Mononuclear cell (primary cell): ENCODE measurements around the gene RAB9A. TPM values are rescaled to one million over a fixed set of nuclear protein-coding genes. Genes with fewer than 3 reads are reported as not detected.
A peak's percentile ranks its signal among the peaks of the same experiment; 100 is the strongest.

Source experiments
- H3K27me3 ChIP-seq: 2 replicates; pipeline ENCODE4 v1.6.0; 2011; ENCODE audit warnings: low read length, control low read depth; ENCODE audit not compliant: insufficient read depth
- H3K4me1 ChIP-seq: 2 replicates; pipeline ENCODE4 v1.5.1; 2011; ENCODE audit warnings: mild to moderate bottlenecking, low read length, control low read depth; ENCODE audit not compliant: insufficient read depth
- H3K4me3 ChIP-seq: 2 replicates; pipeline ENCODE4 v1.5.1; 2011; ENCODE audit warnings: mild to moderate bottlenecking, low read length, moderate library complexity
- H3K9me3 ChIP-seq: 2 replicates; pipeline ENCODE4 v1.5.1; 2011; ENCODE audit warnings: low read depth, mild to moderate bottlenecking, control low read depth, low read length
- total RNA-seq: library from RNA; depleted of rRNA; stranded (reverse); fragments of >200 nt; gene quantifications from one replicate; pipeline ENCODE4 v1.2.3, GENCODE V29; 2012

Gene RAB9A
- total RNA-seq, 1 donor, result 41.3 TPM

GRCh38 chrX:13688384-13688957, 457 bp upstream of the RAB9A start:
- no peaks in the 10 kb centered on the region for H3K9me3 ChIP-seq
- H3K27me3 ChIP-seq, result no peaks in the 10 kb centered on the region
- H3K4me3 ChIP-seq, result peak overlapping the region; percentile 74
- peaks cover 38% of the 10 kb centered on the region for H3K4me1 ChIP-seq

- Histone ChIP-seq H3K9me3 (no peaks in the 10 kb centered on the region), H3K4me1 (peaks cover 51% of the 10 kb centered on the region), H3K27me3 (no peaks in the 10 kb centered on the region), H3K4me3 (peak overlapping the region; percentile 74)
Observed at GRCh38 chrX:13689741-13690211, 848 bp downstream of the RAB9A start.

- peaks cover 54% of the 10 kb centered on the region for H3K4me1 ChIP-seq
- no peak overlapping the region for H3K4me3 ChIP-seq
- no peaks in the 10 kb centered on the region for H3K9me3 ChIP-seq
- no peaks in the 10 kb centered on the region for H3K27me3 ChIP-seq
Observed at GRCh38 chrX:13690836-13691235, 1.9 kb downstream of the RAB9A start.

- Histone ChIP-seq H3K4me3 (no peak overlapping the region), H3K27me3 (no peaks in the 10 kb centered on the region), H3K4me1 (peaks cover 64% of the 10 kb centered on the region), H3K9me3 (no peaks in the 10 kb centered on the region)
Observed at GRCh38 chrX:13691841-13692371, 3.0 kb downstream of the RAB9A start.

GRCh38 chrX:13692771-13693231, 3.9 kb downstream of the RAB9A start:
- peaks cover 72% of the 10 kb centered on the region for H3K4me1 ChIP-seq
- no peaks in the 10 kb centered on the region for H3K9me3 ChIP-seq
- H3K4me3 ChIP-seq, result no peak overlapping the region
- H3K27me3 ChIP-seq, result no peaks in the 10 kb centered on the region

GRCh38 chrX:13693341-13693961, 4.5 kb downstream of the RAB9A start:
- Histone ChIP-seq H3K27me3 (no peaks in the 10 kb centered on the region), H3K4me3 (no peak overlapping the region), H3K4me1 (peaks cover 75% of the 10 kb centered on the region), H3K9me3 (no peaks in the 10 kb centered on the region)

GRCh38 chrX:13694359-13694758, 5.4 kb downstream of the RAB9A start:
- Histone ChIP-seq H3K9me3 (no peaks in the 10 kb centered on the region), H3K27me3 (no peaks in the 10 kb centered on the region), H3K4me1 (peaks cover 82% of the 10 kb centered on the region), H3K4me3 (no peak overlapping the region)

GRCh38 chrX:13694983-13695382, 6.1 kb downstream of the RAB9A start:
- Histone ChIP-seq H3K4me3 (no peak overlapping the region), H3K9me3 (no peaks in the 10 kb centered on the region), H3K4me1 (peaks cover 88% of the 10 kb centered on the region), H3K27me3 (no peaks in the 10 kb centered on the region)

- H3K9me3 ChIP-seq, result no peaks in the 10 kb centered on the region
- H3K27me3 ChIP-seq, result no peaks in the 10 kb centered on the region
- peaks cover 88% of the 10 kb centered on the region for H3K4me1 ChIP-seq
- H3K4me3 ChIP-seq, result no peak overlapping the region
Observed at GRCh38 chrX:13695601-13696115, 6.7 kb downstream of the RAB9A start.

GRCh38 chrX:13697455-13697854, 8.5 kb downstream of the RAB9A start:
- H3K4me3 ChIP-seq, result no peak overlapping the region
- H3K9me3 ChIP-seq, result no peaks in the 10 kb centered on the region
- peaks cover 82% of the 10 kb centered on the region for H3K4me1 ChIP-seq
- no peaks in the 10 kb centered on the region for H3K27me3 ChIP-seq

- H3K4me1 ChIP-seq, result peaks cover 80% of the 10 kb centered on the region
- no peaks in the 10 kb centered on the region for H3K27me3 ChIP-seq
- H3K4me3 ChIP-seq, result no peak overlapping the region
- H3K9me3 ChIP-seq, result no peaks in the 10 kb centered on the region
Observed at GRCh38 chrX:13697976-13698375, 9.0 kb downstream of the RAB9A start.

- Histone ChIP-seq H3K4me3 (no peak overlapping the region), H3K4me1 (peaks cover 75% of the 10 kb centered on the region), H3K27me3 (no peaks in the 10 kb centered on the region), H3K9me3 (no peaks in the 10 kb centered on the region)
Observed at GRCh38 chrX:13698432-13698831, 9.5 kb downstream of the RAB9A start.

GRCh38 chrX:13699183-13699826, 10.4 kb downstream of the RAB9A start:
- no peaks in the 10 kb centered on the region for H3K27me3 ChIP-seq
- peaks cover 67% of the 10 kb centered on the region for H3K4me1 ChIP-seq
- no peaks in the 10 kb centered on the region for H3K9me3 ChIP-seq
- H3K4me3 ChIP-seq, result no peak overlapping the region

GRCh38 chrX:13700380-13700779, 11.5 kb downstream of the RAB9A start:
- Histone ChIP-seq H3K4me1 (peaks cover 58% of the 10 kb centered on the region), H3K4me3 (no peak overlapping the region), H3K27me3 (no peaks in the 10 kb centered on the region), H3K9me3 (no peaks in the 10 kb centered on the region)

- H3K9me3 ChIP-seq, result no peaks in the 10 kb centered on the region
- H3K4me1 ChIP-seq, result peaks cover 41% of the 10 kb centered on the region
- H3K27me3 ChIP-seq, result no peaks in the 10 kb centered on the region
- H3K4me3 ChIP-seq, result no peak overlapping the region
Observed at GRCh38 chrX:13702111-13702789, 13.3 kb downstream of the RAB9A start.
